A549 (cell line): Measurements from ENCODE around the gene EBLN2. TPM values are rescaled to one million over a fixed set of nuclear protein-coding genes. Genes with fewer than 3 reads are reported as not detected.

Source experiments
- ATAC-seq, 2 experiments: fragments of 200-7000 bp in 1 of 2; fragments of >200 bp in 1 of 2; cut with Nextera tagmentation in 1 of 2; cut with Tn5 transposase in 1 of 2; 3 replicates each; pipeline versions ENCODE4 v1.8.0 to v1.9.1; 2018 to 2020; ENCODE audit warnings: mild to moderate bottlenecking in 1 of 2, moderate library complexity in 1 of 2
- CTCF ChIA-PET: fragments of 300-600 bp; sonication (Branson Sonifier 250); formaldehyde crosslinking; extraction: SDS; loops from one replicate; lab custom pipeline; 2021; ENCODE audit warnings: antibody characterized with exemption, inconsistent platforms; lab: Yijun Ruan, JAX
- POLR2A ChIA-PET: fragments of 350-600 bp; formaldehyde crosslinking; extraction: SDS; loops from one replicate; lab custom pipeline; 2021; ENCODE audit warnings: antibody characterized with exemption, inconsistent platforms; lab: Yijun Ruan, JAX
- DNase-seq, 2 experiments: peaks; one replicate each; pipeline versions ENCODE4 v3.0.0 to v3.0.0-alpha.2; 2011 to 2016; ENCODE audit warnings: low read depth in 1 of 2, low spot score in 1 of 2
- FAIRE-seq: peaks from 2 replicates; lab custom pipeline; 2011; peaks lifted over from hg19 to GRCh38; lab: Jason Lieb, UNC
- H3K27ac ChIP-seq, 2 experiments: fragments of >200 bp; sonication (Bioruptor Twin); formaldehyde crosslinking; 3 replicates each; pipeline ENCODE4 v1.5.1; 2016 to 2017
- H3K4me1 ChIP-seq: fragments of >200 bp; sonication (Bioruptor Twin); formaldehyde crosslinking; 3 replicates; pipeline ENCODE4 v1.6.1; 2016
- H3K4me2 ChIP-seq: fragments of >200 bp; sonication (Bioruptor Twin); formaldehyde crosslinking; 3 replicates; pipeline ENCODE4 v1.6.1; 2016
- H3K4me3 ChIP-seq: fragments of >200 bp; sonication (Bioruptor Twin); formaldehyde crosslinking; 3 replicates; pipeline ENCODE4 v1.5.1; 2016
- H3K9me3 ChIP-seq: fragments of >200 bp; sonication (Bioruptor Twin); formaldehyde crosslinking; 3 replicates; pipeline ENCODE4 v1.6.1; 2016
- ATOH8 ChIP-seq: fragments of 250-450 bp; sonication (Bioruptor Pico); IDR thresholded peaks from 2 replicates; pipeline ENCODE4 v1.5.0; 2020; ENCODE audit warnings: low read depth, mild to moderate bottlenecking, moderate library complexity
- BHLHE40 ChIP-seq: IDR thresholded peaks from 2 replicates; pipeline ENCODE4 v1.6.1; 2012; ENCODE audit warnings: low read depth, low read length, inconsistent platforms
- CBX8 ChIP-seq: fragments of 200-600 bp; sonication (generic); IDR thresholded peaks from 2 replicates; pipeline ENCODE4 v1.6.1; 2016
- CHD2 ChIP-seq: fragments of 150-350 bp; IDR thresholded peaks from 2 replicates; pipeline ENCODE4 v1.6.1; 2014; ENCODE audit warnings: low read length; ENCODE audit not compliant: partially characterized antibody
- E2F6 ChIP-seq: IDR thresholded peaks from 2 replicates; pipeline ENCODE4 v1.6.1; 2012; ENCODE audit warnings: low read depth, borderline replicate concordance
- GATA3 ChIP-seq: IDR thresholded peaks from 2 replicates; pipeline ENCODE4 v1.6.1; 2012; ENCODE audit warnings: borderline replicate concordance
- HES2 ChIP-seq: fragments of >200 bp; sonication (Bioruptor Twin); formaldehyde crosslinking; IDR thresholded peaks from 2 replicates; pipeline ENCODE4 v1.6.1; 2016
- HMGXB4 ChIP-seq: fragments of 250-450 bp; sonication (Bioruptor Pico); IDR thresholded peaks from 2 replicates; pipeline ENCODE4 v1.5.0; 2021; ENCODE audit warnings: mild to moderate bottlenecking, moderate library complexity, borderline replicate concordance
- HOXB13 ChIP-seq: fragments of 250-450 bp; sonication (Bioruptor Pico); IDR thresholded peaks from 2 replicates; pipeline ENCODE4 v1.5.0; 2020; ENCODE audit warnings: low read depth, mild to moderate bottlenecking, moderate library complexity
- JUN ChIP-seq, 2 experiments: fragments of >200 bp; sonication (Bioruptor Twin); formaldehyde crosslinking; IDR thresholded peaks; 2 replicates in 1 of 2; 3 replicates in 1 of 2; pipeline ENCODE4 v1.6.1; 2016 to 2017
- JUNB ChIP-seq: fragments of >200 bp; sonication (Bioruptor Twin); formaldehyde crosslinking; IDR thresholded peaks from 2 replicates; pipeline ENCODE4 v1.6.1; 2016
- KDM1A ChIP-seq: fragments of 200-600 bp; sonication (generic); IDR thresholded peaks from 2 replicates; pipeline ENCODE4 v1.6.1; 2016; ENCODE audit warnings: low read depth, mild to moderate bottlenecking
- MAFK ChIP-seq: fragments of 450-650 bp; IDR thresholded peaks from 2 replicates; pipeline ENCODE4 v1.6.1; 2014; ENCODE audit not compliant: partially characterized antibody
- MAZ ChIP-seq: fragments of 150-350 bp; IDR thresholded peaks from 2 replicates; pipeline ENCODE4 v1.6.1; 2014; ENCODE audit warnings: antibody characterized with exemption, low read depth, low read length, borderline replicate concordance
- NPAS2 ChIP-seq: fragments of 250-450 bp; sonication (Bioruptor Pico); IDR thresholded peaks from 2 replicates; pipeline ENCODE4 v1.8.0; 2022; ENCODE audit warnings: mild to moderate bottlenecking, moderate library complexity, borderline replicate concordance
- POLR2A ChIP-seq: IDR thresholded peaks from 2 replicates; pipeline ENCODE4 v1.6.1; 2012; ENCODE audit warnings: mild to moderate bottlenecking, low read length
- RAD21 ChIP-seq, 2 experiments: fragments of >200 bp in 1 of 2; sonication (Bioruptor Twin) in 1 of 2; formaldehyde crosslinking in 1 of 2; IDR thresholded peaks in 1 of 2; conservative IDR thresholded peaks in 1 of 2; 2 replicates in 1 of 2; 3 replicates in 1 of 2; pipeline ENCODE4 v1.6.1; 2012 to 2018; ENCODE audit warnings: inconsistent platforms in 1 of 2
- RCOR1 ChIP-seq: fragments of 150-350 bp; IDR thresholded peaks from 2 replicates; pipeline ENCODE4 v1.6.1; 2014; ENCODE audit warnings: antibody characterized with exemption, low read length, low read depth
- TFCP2L1 ChIP-seq: fragments of 250-450 bp; sonication (Bioruptor Pico); IDR thresholded peaks from 2 replicates; pipeline ENCODE4 v1.5.0; 2021; ENCODE audit warnings: mild to moderate bottlenecking
- TP53 ChIP-seq: fragments of 250-450 bp; sonication (Bioruptor Pico); IDR thresholded peaks from 2 replicates; pipeline ENCODE4 v1.5.0; 2021; ENCODE audit warnings: mild to moderate bottlenecking, moderate library complexity
- ZNF302 ChIP-seq: fragments of 250-450 bp; sonication (Bioruptor Pico); IDR thresholded peaks from 2 replicates; pipeline ENCODE4 v1.9.0; 2021; ENCODE audit warnings: inconsistent platforms, mild to moderate bottlenecking, moderate library complexity
- WGBS: methylation state at CpG from one replicate; pipeline ENCODE4 v1.1.6; 2017; ENCODE audit errors: missing lambda C conversion rate; 5-methylcytosine and 5-hydroxymethylcytosine counted together
- polyA plus RNA-seq, 4 experiments: library from polyadenylated mRNA; depleted of rRNA in 3 of 4; stranded (reverse); fragments of >200 nt; fragmentation: RNase III in 1 of 4; extraction: RNeasy Plus Mini Kit Qiagen cat#74134 plus additional on column Dnase treatment in 1 of 4; gene quantifications; 2 replicates in 3 of 4; 3 replicates in 1 of 4; pipeline ENCODE4 v1.2.3, GENCODE V29; 2011 to 2017

Gene EBLN2
- polyA plus RNA-seq, 2 of the 4 experiments (the other 2 are of a cell fraction), result 1.4 to 4.1 TPM

GRCh38 chr3:73069187-73069586 lies 7.7 kb downstream of the EBLN2 start:
- Histone ChIP-seq H3K4me1 (no peaks in the 10 kb centered on the region), H3K4me3 (no peak overlapping the region), H3K4me2 (no peak overlapping the region), H3K9me3 (no peaks in the 10 kb centered on the region), H3K27ac (no peak overlapping the region)
- TF ChIP-seq RCOR1 (no peak), HES2 (no peak), GATA3 (no peak), E2F6 (no peak), TP53 (CRISPR knock-in tag) (no peak), JUN (IDR thresholded peaks at IDR 0.05) (0 out of 5 replicates have a peak, but pooled peaks of 1 of the 2 experiments have one; percentile 1)
- FAIRE-seq, result no peak
- 84% methylated on average over 5 of the region's 5 CpGs for WGBS
- ChIA-PET CTCF (no interaction called here), POLR2A (no interaction called here)
- no peak for ATAC-seq
- no peak for DNase-seq

- no peak for DNase-seq
- Histone ChIP-seq H3K9me3 (no peaks in the 10 kb centered on the region), H3K27ac (no peak overlapping the region), H3K4me1 (no peaks in the 10 kb centered on the region), H3K4me3 (no peak overlapping the region), H3K4me2 (no peak overlapping the region)
- 89% methylated on average over 14 of the region's 14 CpGs for WGBS
- POLR2A ChIA-PET, result no interaction called here
- TF ChIP-seq MAZ (no peak), ATOH8 (CRISPR knock-in tag) (no peak)
- FAIRE-seq, result no peak
- ATAC-seq, result peak in 1 of 2 experiments; percentile 56; a peak in 3 of 6 replicates
- CTCF ChIA-PET, result interaction anchor here (1.6 kb wide), 1 partner anchor 210 kb away, joined by 4 read pairs; no protein-coding TSS in a partner anchor
Observed at GRCh38 chr3:73069775-73070444, 8.5 kb downstream of the EBLN2 start.

- 47% methylated on average over 6 of the region's 6 CpGs for WGBS
- H3K27ac ChIP-seq, result no peak overlapping the region
- POLR2A ChIA-PET, result no interaction called here
Observed at GRCh38 chr3:73070675-73071575, 9.5 kb downstream of the EBLN2 start.

More at GRCh38 chr3:73070675-73071575, 9.5 kb downstream of the EBLN2 start:
- Histone ChIP-seq H3K4me3 (no peak overlapping the region), H3K9me3 (no peaks in the 10 kb centered on the region), H3K4me1 (no peaks in the 10 kb centered on the region), H3K4me2 (no peak overlapping the region)
- ATAC-seq (peak; percentile 49 to 55; a peak in 5 of 6 replicates), DNase-seq (no peak), FAIRE-seq (peak; percentile 28)
- CTCF ChIA-PET, result interaction anchor here (0.9 to 1.6 kb wide), 3 partner anchors 15 to 211 kb away, joined by 3 to 4 read pairs (median 3); no protein-coding TSS in a partner anchor
- TF ChIP-seq POLR2A (no peak), HMGXB4 (CRISPR knock-in tag) (no peak), MAZ (no peak), RCOR1 (no peak), KDM1A (no peak), RAD21 (conservative IDR thresholded peaks at IDR 0.05 in 1 of 2, IDR thresholded peaks at IDR 0.05 in 1 of 2) (no peak), JUNB (no peak), BHLHE40 (no peak), MAFK (no peak), NPAS2 (CRISPR knock-in tag) (no peak), HOXB13 (CRISPR knock-in tag) (no peak), ZNF302 (CRISPR knock-in tag) (no peak), CBX8 (no peak), TP53 (CRISPR knock-in tag) (no peak), TFCP2L1 (CRISPR knock-in tag) (no peak), CHD2 (no peak), JUN (IDR thresholded peaks at IDR 0.05) (no peak)
